GM23338 (cell line): ENCODE results near the gene NRN1L.

Experiments
- CREB1 ChIP-seq: fragments of 250-450 bp; sonication (Bioruptor Pico); IDR thresholded peaks from 2 replicates; pipeline ENCODE4 v1.5.0; 2020; ENCODE audit warnings: low read depth, mild to moderate bottlenecking, moderate library complexity
- CTCF ChIP-seq, 2 experiments: fragments of 200-600 bp in 1 of 2; sonication (generic) in 1 of 2; conservative IDR thresholded peaks; 2 replicates each; pipeline versions ENCODE4 v1.5.1 to v1.6.1; 2016 to 2017; ENCODE audit warnings: antibody characterized with exemption in 2 of 2, low read depth in 2 of 2, mild to moderate bottlenecking in 2 of 2, moderate library complexity in 1 of 2
- ETS1 ChIP-seq: IDR thresholded peaks from 2 replicates; pipeline ENCODE4 v1.6.1; 2016; ENCODE audit warnings: antibody characterized with exemption
- EZH2 ChIP-seq: fragments of 200-600 bp; sonication (generic); IDR thresholded peaks from one replicate; pipeline ENCODE4 v1.8.0; 2017; ENCODE audit warnings: antibody characterized with exemption, mild to moderate bottlenecking, low read depth; ENCODE audit not compliant: unreplicated experiment
- EZH2phosphoT487 ChIP-seq: fragments of 200-600 bp; sonication (generic); IDR thresholded peaks from one replicate; pipeline ENCODE4 v1.8.1; 2018; ENCODE audit warnings: antibody characterized with exemption; ENCODE audit not compliant: unreplicated experiment
- JUNB ChIP-seq: IDR thresholded peaks from one replicate; pipeline ENCODE4 v1.6.1; 2016; ENCODE audit warnings: antibody characterized with exemption; ENCODE audit not compliant: unreplicated experiment
- POLR2AphosphoS5 ChIP-seq: IDR thresholded peaks from 2 replicates; pipeline ENCODE4 v1.6.1; 2016; ENCODE audit warnings: antibody characterized with exemption, low read depth
- REST ChIP-seq: IDR thresholded peaks from one replicate; pipeline ENCODE4 v1.6.1; 2018; ENCODE audit warnings: antibody characterized with exemption; ENCODE audit not compliant: unreplicated experiment
- STAT1 ChIP-seq: IDR thresholded peaks from one replicate; pipeline ENCODE4 v1.6.1; 2016; ENCODE audit warnings: antibody characterized with exemption; ENCODE audit not compliant: unreplicated experiment
- ZNF114 ChIP-seq: fragments of 250-450 bp; sonication (Bioruptor Pico); IDR thresholded peaks from 2 replicates; pipeline ENCODE4 v1.5.0; 2020; ENCODE audit warnings: mild to moderate bottlenecking, moderate library complexity
- ZNF331 ChIP-seq: fragments of 250-450 bp; sonication (Bioruptor Pico); IDR thresholded peaks from 2 replicates; pipeline ENCODE4 v1.5.0; 2020; ENCODE audit warnings: low read depth, mild to moderate bottlenecking, moderate library complexity

- TF ChIP-seq CTCF (conservative IDR thresholded peaks at IDR 0.05; ENCODE audit: low read depth in 2 of 2) (no peak), POLR2AphosphoS5 (no peak), REST (no peak), EZH2 (no peak), ZNF114 (CRISPR knock-in tag) (no peak), ZNF331 (CRISPR knock-in tag) (no peak), CREB1 (CRISPR knock-in tag) (no peak), JUNB (no peak), EZH2phosphoT487 (no peak), STAT1 (no peak), ETS1 (no peak)
Measured at GRCh38 chr16:67844497-67844896, 40.2 kb upstream of the NRN1L start.
